ENCODE results near the gene PTGFRN.

GRCh38 chr1:116943438-116943837 lies 33.7 kb downstream of the PTGFRN start:
- TF ChIP-seq CTCF (conservative IDR thresholded peaks at IDR 0.05 in 1 of 2, IDR thresholded peaks at IDR 0.05 in 1 of 2; ENCODE audit: extremely low read depth in 1 of 2, insufficient read depth in 1 of 2, low read depth in 1 of 2, low read length in 2 of 2): no peak
- no peak for TF ChIP-seq EZH2 (IDR thresholded peaks at IDR 0.05; ENCODE audit: borderline replicate concordance, low read length)
